SH-SY5Y (cell line): Measurements from ENCODE around the gene HYAL2.

Experiments
- GATA2 ChIP-seq: IDR thresholded peaks from 2 replicates; pipeline ENCODE4 v1.6.1; 2011; ENCODE audit warnings: mild to moderate bottlenecking, low read depth, low read length
- GATA3 ChIP-seq: IDR thresholded peaks from 2 replicates; pipeline ENCODE4 v1.6.1; 2011; ENCODE audit warnings: low read depth, mild to moderate bottlenecking, low read length, moderate library complexity

- TF ChIP-seq GATA3 (no peak), GATA2 (no peak)
Measured at GRCh38 chr3:50330330-50330729, 7.8 kb upstream of the HYAL2 start.
